ENCODE measurements around the gene KLHDC4. TPM values are rescaled to one million over a fixed set of nuclear protein-coding genes. Genes with fewer than 3 reads are reported as not detected.

The KLHDC4 gene
- total and polyA plus RNA-seq, 11 donors: 6.8 to 20.5 (median 14.3) TPM

DNA sequence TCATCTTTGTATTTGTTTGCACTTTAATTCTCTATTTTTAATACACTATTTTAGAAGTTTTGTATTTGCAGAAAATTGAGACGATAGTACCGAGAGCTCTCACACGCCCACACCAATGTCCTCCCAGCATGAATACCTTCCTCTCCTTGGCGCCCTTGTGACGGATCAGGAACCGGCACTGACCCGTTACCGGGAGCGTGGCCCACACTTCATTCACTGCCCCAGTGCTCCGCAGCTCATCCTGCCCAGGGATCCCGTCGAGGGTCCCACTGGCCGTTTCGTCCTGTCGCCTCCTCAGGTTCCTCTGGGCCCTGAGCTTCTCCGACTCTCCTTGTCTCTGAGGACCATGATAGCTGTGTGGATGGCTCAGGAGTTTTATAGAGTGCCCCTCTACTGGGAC, 50.6 kb downstream of the KLHDC4 start:
- Histone ChIP-seq H3K4me3 (no peak overlapping the region), H3K9me3 (no peaks in the 10 kb centered on the region), H3K36me3 (peaks cover 0 to 50% (median 30%) of the 10 kb centered on the region in 9 donors), H3K4me1 (peaks cover 0 to 7% (median 0%) of the 10 kb centered on the region in 12 donors), H3K27ac (no peak overlapping the region), H3K27me3 (no peaks in the 10 kb centered on the region)
- ATAC-seq (no peak), DNase-seq (no peak)
- intact Hi-C loops (cut with DNase I): no loop called here
- 97 to 98% (median 97%) methylated on average over 16 of the region's 16 CpGs for WGBS, 4 donors
- TF ChIP-seq, protein P1, sequence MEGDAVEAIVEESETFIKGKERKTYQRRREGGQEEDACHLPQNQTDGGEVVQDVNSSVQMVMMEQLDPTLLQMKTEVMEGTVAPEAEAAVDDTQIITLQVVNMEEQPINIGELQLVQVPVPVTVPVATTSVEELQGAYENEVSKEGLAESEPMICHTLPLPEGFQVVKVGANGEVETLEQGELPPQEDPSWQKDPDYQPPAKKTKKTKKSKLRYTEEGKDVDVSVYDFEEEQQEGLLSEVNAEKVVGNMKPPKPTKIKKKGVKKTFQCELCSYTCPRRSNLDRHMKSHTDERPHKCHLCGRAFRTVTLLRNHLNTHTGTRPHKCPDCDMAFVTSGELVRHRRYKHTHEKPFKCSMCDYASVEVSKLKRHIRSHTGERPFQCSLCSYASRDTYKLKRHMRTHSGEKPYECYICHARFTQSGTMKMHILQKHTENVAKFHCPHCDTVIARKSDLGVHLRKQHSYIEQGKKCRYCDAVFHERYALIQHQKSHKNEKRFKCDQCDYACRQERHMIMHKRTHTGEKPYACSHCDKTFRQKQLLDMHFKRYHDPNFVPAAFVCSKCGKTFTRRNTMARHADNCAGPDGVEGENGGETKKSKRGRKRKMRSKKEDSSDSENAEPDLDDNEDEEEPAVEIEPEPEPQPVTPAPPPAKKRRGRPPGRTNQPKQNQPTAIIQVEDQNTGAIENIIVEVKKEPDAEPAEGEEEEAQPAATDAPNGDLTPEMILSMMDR (IDR thresholded peaks at IDR 0.05): no peak
- no peak for TF ChIP-seq POLR2A (IDR thresholded peaks at IDR 0.05)

- Histone ChIP-seq H3K4me3 (no peak overlapping the region), H3K9me3 (no peaks in the 10 kb centered on the region), H3K27me3 (no peaks in the 10 kb centered on the region), H3K4me1 (peaks cover 0 to 7% (median 0%) of the 10 kb centered on the region in 12 donors), H3K27ac (no peak overlapping the region), H3K36me3 (peaks cover 0 to 66% (median 46%) of the 10 kb centered on the region in 9 donors)
- no peak for ATAC-seq
- TF ChIP-seq, protein P1 (IDR thresholded peaks at IDR 0.05): no peak
- no peak for TF ChIP-seq POLR2A (IDR thresholded peaks at IDR 0.05)
- WGBS, 4 donors: 91 to 95% (median 94%) methylated on average over 15 to 19 of the region's 19 CpGs
- intact Hi-C loops (cut with DNase I): no loop called here
- DNase-seq: no peak
Observed at GRCh38 chr16:87713451-87714229, 52.1 kb downstream of the KLHDC4 start.

DNA sequence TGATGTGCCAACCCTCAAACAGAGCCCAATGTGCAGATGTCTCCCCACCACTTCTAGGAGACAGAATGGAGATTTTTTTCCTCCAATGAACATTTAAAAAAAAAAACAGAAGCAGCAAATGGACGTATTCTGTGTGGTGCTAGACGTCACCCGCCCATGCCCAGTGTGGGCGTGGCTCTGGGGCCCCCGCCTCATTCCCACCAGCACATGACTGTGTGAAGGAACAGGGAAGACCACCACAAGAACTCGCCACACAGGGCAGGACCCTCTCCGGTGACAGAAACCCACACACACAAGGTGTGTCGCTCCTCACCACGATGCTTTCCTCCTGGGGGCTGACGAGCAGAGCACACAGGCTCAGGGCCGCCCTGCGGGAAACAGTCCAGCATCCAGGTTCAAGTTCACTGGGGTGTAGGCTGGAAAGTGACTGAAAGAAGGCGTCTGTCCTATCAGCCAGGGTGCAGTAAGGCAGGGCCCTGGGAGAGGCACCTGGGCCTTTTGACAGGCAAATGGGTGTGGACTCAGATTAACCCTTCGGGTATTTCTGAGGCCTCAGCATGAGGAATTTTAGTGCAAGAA, 53.5 kb downstream of the KLHDC4 start:
- DNase-seq (no peak), ATAC-seq (no peak)
- TF ChIP-seq POLR2A (IDR thresholded peaks at IDR 0.05): no peak
- TF ChIP-seq, protein P1 (IDR thresholded peaks at IDR 0.05): no peak
- intact Hi-C loops (cut with DNase I): no loop called here
- WGBS, 4 donors: 91 to 95% (median 94%) methylated on average over 14 of the region's 14 CpGs
- Histone ChIP-seq H3K36me3 (peaks cover 0 to 74% (median 53%) of the 10 kb centered on the region in 9 donors), H3K4me3 (no peak overlapping the region), H3K27me3 (no peaks in the 10 kb centered on the region), H3K4me1 (peaks cover 0 to 7% (median 0%) of the 10 kb centered on the region in 12 donors), H3K27ac (no peak overlapping the region), H3K9me3 (no peaks in the 10 kb centered on the region)

DNA sequence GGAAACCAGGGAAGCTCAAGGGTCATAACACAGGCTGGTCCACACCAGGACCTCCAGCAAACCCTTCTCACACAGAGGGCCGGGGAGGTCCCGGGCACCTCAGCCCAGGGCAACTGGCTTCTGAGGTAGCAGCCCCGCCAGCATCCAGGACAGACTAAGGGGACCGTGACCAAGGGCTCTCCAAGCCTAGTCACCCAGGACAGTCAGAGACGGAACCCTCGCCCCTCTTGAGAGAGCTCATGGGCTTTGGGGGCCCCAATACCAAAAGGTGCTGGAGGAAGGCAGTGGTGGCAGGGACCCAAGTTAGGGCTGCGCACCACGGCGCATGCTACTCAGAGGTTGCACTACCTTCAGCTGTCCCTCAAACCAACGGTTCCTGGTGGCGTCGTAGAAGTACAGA, 54.9 kb downstream of the KLHDC4 start:
- H3K4me1 ChIP-seq: peaks cover 0 to 7% (median 0%) of the 10 kb centered on the region in 12 donors
- no peak for DNase-seq
- 95 to 98% (median 95%) methylated on average over 7 to 12 of the region's 12 CpGs for WGBS, 4 donors
- intact Hi-C loops (cut with DNase I): no loop called here
- peaks cover 0 to 74% (median 52%) of the 10 kb centered on the region in 9 donors for H3K36me3 ChIP-seq
- TF ChIP-seq POLR2A (IDR thresholded peaks at IDR 0.05): no peak
- TF ChIP-seq, protein P1 (IDR thresholded peaks at IDR 0.05): no peak
- H3K27me3 ChIP-seq: no peaks in the 10 kb centered on the region
- ATAC-seq: no peak
- no peak overlapping the region for H3K4me3 ChIP-seq
- H3K27ac ChIP-seq: no peak overlapping the region
- no peaks in the 10 kb centered on the region for H3K9me3 ChIP-seq
